SK-N-SH treated with all-trans-retinoic acid at 6 μM for 48 hours (cell line): ENCODE results near the gene FOXL1.

ENCODE experiments used
- ATAC-seq: fragments of 200-7000 bp; cut with Tn5 transposase; 3 replicates; pipeline ENCODE4 v1.9.1; 2020; ENCODE audit warnings: mild to moderate bottlenecking, moderate library complexity
- ARNTL ChIP-seq: fragments of 450-650 bp; formaldehyde crosslinking; IDR thresholded peaks from 2 replicates; pipeline ENCODE4 v1.5.0; 2020; ENCODE audit warnings: low read depth, mild to moderate bottlenecking, moderate library complexity, borderline replicate concordance
- BACH2 ChIP-seq: fragments of 250-450 bp; sonication (Bioruptor Pico); IDR thresholded peaks from 2 replicates; pipeline ENCODE4 v1.9.0; 2021; ENCODE audit warnings: mild to moderate bottlenecking, borderline replicate concordance
- CREB5 ChIP-seq: fragments of 250-450 bp; sonication (Bioruptor Pico); IDR thresholded peaks from 2 replicates; pipeline ENCODE4 v1.5.1; 2020; ENCODE audit warnings: low read depth, mild to moderate bottlenecking, moderate library complexity
- CSDC2 ChIP-seq: fragments of 250-450 bp; sonication (Bioruptor Pico); IDR thresholded peaks from 2 replicates; pipeline ENCODE4 v1.5.0; 2020; ENCODE audit warnings: mild to moderate bottlenecking, moderate library complexity
- ESRRG ChIP-seq: fragments of 250-450 bp; sonication (Bioruptor Pico); IDR thresholded peaks from 2 replicates; pipeline ENCODE4 v1.6.1; 2021; ENCODE audit warnings: mild to moderate bottlenecking
- GLIS3 ChIP-seq: fragments of 250-450 bp; sonication (Bioruptor Pico); IDR thresholded peaks from 2 replicates; pipeline ENCODE4 v1.5.0; 2020; ENCODE audit warnings: mild to moderate bottlenecking, moderate library complexity
- ISL1 ChIP-seq: fragments of 250-450 bp; sonication (Bioruptor Pico); IDR thresholded peaks from 2 replicates; pipeline ENCODE4 v2.1.2; 2022; ENCODE audit warnings: mild to moderate bottlenecking, moderate library complexity
- OSR1 ChIP-seq: fragments of 250-450 bp; sonication (Bioruptor Pico); IDR thresholded peaks from 2 replicates; pipeline ENCODE4 v1.8.0; 2022; ENCODE audit warnings: moderate library complexity, mild to moderate bottlenecking, inconsistent platforms
- POU6F1 ChIP-seq: fragments of 250-450 bp; sonication (Bioruptor Pico); IDR thresholded peaks from 2 replicates; pipeline ENCODE4 v1.8.0; 2021; ENCODE audit warnings: low read depth, mild to moderate bottlenecking, moderate library complexity, borderline replicate concordance
- RARB ChIP-seq: fragments of 250-450 bp; sonication (Bioruptor Pico); IDR thresholded peaks from 2 replicates; pipeline ENCODE4 v1.8.0; 2021; ENCODE audit warnings: mild to moderate bottlenecking, moderate library complexity
- SNAI2 ChIP-seq: fragments of 250-450 bp; sonication (Bioruptor Pico); IDR thresholded peaks from 2 replicates; pipeline ENCODE4 v1.5.0; 2020; ENCODE audit warnings: mild to moderate bottlenecking, moderate library complexity
- TCF4 ChIP-seq: fragments of 250-450 bp; sonication (Bioruptor Pico); IDR thresholded peaks from 2 replicates; pipeline ENCODE4 v1.8.0; 2021; ENCODE audit warnings: mild to moderate bottlenecking, moderate library complexity, borderline replicate concordance
- TOX ChIP-seq: fragments of 250-450 bp; sonication (Bioruptor Pico); IDR thresholded peaks from 2 replicates; pipeline ENCODE4 v1.8.0; 2021; ENCODE audit warnings: mild to moderate bottlenecking, moderate library complexity, borderline replicate concordance
- TSHZ2 ChIP-seq: fragments of 250-450 bp; sonication (Bioruptor Pico); IDR thresholded peaks from 2 replicates; pipeline ENCODE4 v1.5.0; 2020; ENCODE audit warnings: mild to moderate bottlenecking, moderate library complexity
- ZC3H10 ChIP-seq: fragments of 250-450 bp; sonication (Bioruptor Pico); IDR thresholded peaks from 2 replicates; pipeline ENCODE4 v1.5.1; 2021; ENCODE audit warnings: mild to moderate bottlenecking, moderate library complexity
- ZFP3 ChIP-seq: fragments of 250-450 bp; sonication (Bioruptor Pico); IDR thresholded peaks from 2 replicates; pipeline ENCODE4 v1.5.0; 2020; ENCODE audit warnings: mild to moderate bottlenecking, moderate library complexity
- ZFP30 ChIP-seq: fragments of 450-650 bp; formaldehyde crosslinking; IDR thresholded peaks from 2 replicates; pipeline ENCODE4 v1.5.0; 2022; ENCODE audit warnings: mild to moderate bottlenecking, moderate library complexity
- ZNF565 ChIP-seq: fragments of 450-650 bp; formaldehyde crosslinking; conservative IDR thresholded peaks from 2 replicates; pipeline ENCODE4 v1.5.0; 2020; ENCODE audit warnings: low read depth, mild to moderate bottlenecking, moderate library complexity
- ZNF70 ChIP-seq: fragments of 450-650 bp; formaldehyde crosslinking; IDR thresholded peaks from 2 replicates; pipeline ENCODE4 v1.5.0; 2020; ENCODE audit warnings: mild to moderate bottlenecking, moderate library complexity
- ZNF8 ChIP-seq: fragments of 450-650 bp; formaldehyde crosslinking; IDR thresholded peaks from 2 replicates; pipeline ENCODE4 v1.5.0; 2020; ENCODE audit warnings: mild to moderate bottlenecking, moderate library complexity
- TF ChIP-seq, protein P1 (sequence below): fragments of 250-450 bp; sonication (Bioruptor Pico); IDR thresholded peaks from 2 replicates; pipeline ENCODE4 v1.8.0; 2020; ENCODE audit warnings: mild to moderate bottlenecking, moderate library complexity, borderline replicate concordance
- TF ChIP-seq, protein P2 (sequence below): fragments of 250-450 bp; sonication (Bioruptor Pico); IDR thresholded peaks from 2 replicates; pipeline ENCODE4 v1.5.1; 2021; ENCODE audit warnings: mild to moderate bottlenecking, moderate library complexity

FOXL1 gene

GRCh38 chr16:86590501-86591144, 12.3 kb downstream of the FOXL1 start (continued):
- TF ChIP-seq POU6F1 (CRISPR knock-in tag): no peak
- TF ChIP-seq ZFP3 (CRISPR knock-in tag): no peak
- no peak for TF ChIP-seq ARNTL (CRISPR knock-in tag)
- no peak for TF ChIP-seq ZNF565 (CRISPR knock-in tag)

DNA sequence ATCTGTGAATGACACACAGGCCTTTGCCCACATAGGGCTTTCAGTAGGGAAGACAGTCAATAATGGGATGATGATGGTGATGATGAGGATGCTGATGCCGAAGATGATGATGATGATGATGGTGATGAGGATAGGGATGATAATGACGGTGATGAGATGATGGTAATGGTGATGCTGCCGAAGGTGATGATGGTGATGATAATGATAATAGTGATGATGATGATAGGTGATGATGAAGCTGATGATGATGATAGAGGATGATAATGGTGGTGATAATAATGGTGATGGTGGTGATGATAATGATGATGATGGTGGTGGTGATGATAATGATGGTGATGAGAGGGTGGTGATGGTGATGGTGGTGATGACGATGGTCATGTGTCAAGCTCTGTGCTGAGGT, 12.9 kb downstream of the FOXL1 start:
- ATAC-seq: no peak
- TF ChIP-seq, protein P1, sequence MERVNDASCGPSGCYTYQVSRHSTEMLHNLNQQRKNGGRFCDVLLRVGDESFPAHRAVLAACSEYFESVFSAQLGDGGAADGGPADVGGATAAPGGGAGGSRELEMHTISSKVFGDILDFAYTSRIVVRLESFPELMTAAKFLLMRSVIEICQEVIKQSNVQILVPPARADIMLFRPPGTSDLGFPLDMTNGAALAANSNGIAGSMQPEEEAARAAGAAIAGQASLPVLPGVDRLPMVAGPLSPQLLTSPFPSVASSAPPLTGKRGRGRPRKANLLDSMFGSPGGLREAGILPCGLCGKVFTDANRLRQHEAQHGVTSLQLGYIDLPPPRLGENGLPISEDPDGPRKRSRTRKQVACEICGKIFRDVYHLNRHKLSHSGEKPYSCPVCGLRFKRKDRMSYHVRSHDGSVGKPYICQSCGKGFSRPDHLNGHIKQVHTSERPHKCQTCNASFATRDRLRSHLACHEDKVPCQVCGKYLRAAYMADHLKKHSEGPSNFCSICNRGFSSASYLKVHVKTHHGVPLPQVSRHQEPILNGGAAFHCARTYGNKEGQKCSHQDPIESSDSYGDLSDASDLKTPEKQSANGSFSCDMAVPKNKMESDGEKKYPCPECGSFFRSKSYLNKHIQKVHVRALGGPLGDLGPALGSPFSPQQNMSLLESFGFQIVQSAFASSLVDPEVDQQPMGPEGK (CRISPR knock-in tag): no peak
- TF ChIP-seq, protein P2, sequence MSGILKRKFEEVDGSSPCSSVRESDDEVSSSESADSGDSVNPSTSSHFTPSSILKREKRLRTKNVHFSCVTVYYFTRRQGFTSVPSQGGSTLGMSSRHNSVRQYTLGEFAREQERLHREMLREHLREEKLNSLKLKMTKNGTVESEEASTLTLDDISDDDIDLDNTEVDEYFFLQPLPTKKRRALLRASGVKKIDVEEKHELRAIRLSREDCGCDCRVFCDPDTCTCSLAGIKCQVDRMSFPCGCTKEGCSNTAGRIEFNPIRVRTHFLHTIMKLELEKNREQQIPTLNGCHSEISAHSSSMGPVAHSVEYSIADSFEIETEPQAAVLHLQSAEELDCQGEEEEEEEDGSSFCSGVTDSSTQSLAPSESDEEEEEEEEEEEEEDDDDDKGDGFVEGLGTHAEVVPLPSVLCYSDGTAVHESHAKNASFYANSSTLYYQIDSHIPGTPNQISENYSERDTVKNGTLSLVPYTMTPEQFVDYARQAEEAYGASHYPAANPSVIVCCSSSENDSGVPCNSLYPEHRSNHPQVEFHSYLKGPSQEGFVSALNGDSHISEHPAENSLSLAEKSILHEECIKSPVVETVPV (CRISPR knock-in tag): no peak
- TF ChIP-seq OSR1 (no peak), ZFP3 (CRISPR knock-in tag) (no peak), ZC3H10 (CRISPR knock-in tag) (no peak), TOX (no peak), CSDC2 (CRISPR knock-in tag) (no peak), ISL1 (no peak), ARNTL (CRISPR knock-in tag) (no peak), BACH2 (CRISPR knock-in tag) (no peak), ZFP30 (CRISPR knock-in tag) (no peak), RARB (CRISPR knock-in tag) (no peak), ZNF8 (CRISPR knock-in tag) (no peak), TSHZ2 (CRISPR knock-in tag) (no peak), GLIS3 (CRISPR knock-in tag) (no peak), TCF4 (CRISPR knock-in tag) (no peak), CREB5 (no peak)

DNA sequence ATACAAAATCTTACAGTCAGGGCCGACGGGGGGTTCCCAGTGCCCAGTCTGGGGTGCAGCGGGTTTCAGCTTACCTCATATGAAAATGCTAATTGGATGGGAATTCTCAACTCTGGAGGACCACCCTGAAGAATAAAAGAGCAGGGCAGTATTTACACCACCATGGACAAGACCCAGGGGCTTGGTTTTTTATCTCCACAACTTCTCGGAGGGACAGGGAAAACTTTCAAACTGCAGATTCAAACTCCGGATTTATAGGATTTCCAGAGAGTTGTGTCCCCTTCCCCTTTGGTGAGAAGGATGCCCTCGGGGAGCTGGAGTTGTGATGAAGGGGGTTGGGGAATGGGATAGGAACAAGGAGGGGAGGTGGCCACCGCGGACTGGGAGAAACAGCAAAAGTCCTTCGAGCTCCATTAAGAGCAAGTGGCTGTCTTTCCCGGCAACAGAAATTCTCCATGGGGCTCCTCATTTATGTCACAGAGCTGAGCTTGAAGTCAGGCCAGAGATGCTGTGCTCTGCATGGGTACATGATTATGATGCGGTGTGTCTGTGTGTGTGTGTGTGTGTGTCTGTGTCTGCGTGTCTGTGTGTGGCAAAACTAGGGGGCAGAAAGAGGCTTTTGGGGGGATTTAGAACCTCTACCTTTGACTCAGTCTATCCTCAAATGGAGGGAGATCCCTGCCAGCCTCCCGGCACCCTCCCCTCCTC, 15.7 kb downstream of the FOXL1 start:
- TF ChIP-seq ZNF8 (CRISPR knock-in tag): no peak
- TF ChIP-seq, protein P1 (CRISPR knock-in tag): no peak
- no peak for TF ChIP-seq ARNTL (CRISPR knock-in tag)
- TF ChIP-seq ZFP3 (CRISPR knock-in tag): no peak
- no peak for TF ChIP-seq ZNF70 (CRISPR knock-in tag)
- TF ChIP-seq ESRRG (CRISPR knock-in tag): no peak
- no peak for TF ChIP-seq TCF4 (CRISPR knock-in tag)
- TF ChIP-seq TOX: no peak
- no peak for TF ChIP-seq SNAI2
- no peak for TF ChIP-seq ZC3H10 (CRISPR knock-in tag)
- no peak for TF ChIP-seq CREB5
- TF ChIP-seq, protein P2 (CRISPR knock-in tag): no peak
- TF ChIP-seq ISL1: no peak
- no peak for ATAC-seq
